ENCODE measurements around the gene ICA1. TPM values are rescaled to one million over a fixed set of nuclear protein-coding genes. Genes with fewer than 3 reads are reported as not detected.

The ICA1 gene
- total and polyA plus RNA-seq, 2 of the 13 experiments (the other 11 are each of a cell fraction or from before 2014, with no cell fraction given), result 0.29 TPM; not detected in 1

DNA sequence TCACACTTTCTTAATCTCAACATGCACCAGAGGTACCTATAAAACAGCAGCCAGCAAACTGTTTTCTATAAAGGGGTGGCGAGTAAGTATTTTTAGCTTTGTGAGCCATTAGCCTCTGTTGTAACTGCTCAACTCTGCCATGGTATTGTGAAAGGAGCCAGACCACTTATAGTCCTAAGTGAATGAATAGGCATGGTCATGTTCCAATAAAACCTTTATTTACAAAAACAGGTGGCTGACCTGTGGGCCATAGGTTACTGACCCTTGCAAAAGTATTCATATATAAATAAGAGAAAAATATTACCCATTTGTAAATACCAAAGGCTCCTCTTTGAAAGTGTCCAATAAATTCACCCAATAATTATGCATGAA lies 50.3 kb downstream of the ICA1 start:
- no TSS peak for BruUV-seq (replicated peaks)
- no peak overlapping the region for H3K4me3 ChIP-seq (replicated peaks in 1 of 3; ENCODE audit: insufficient read depth in 1 of 3, low read depth in 2 of 3, low read length in 3 of 3)

DNA sequence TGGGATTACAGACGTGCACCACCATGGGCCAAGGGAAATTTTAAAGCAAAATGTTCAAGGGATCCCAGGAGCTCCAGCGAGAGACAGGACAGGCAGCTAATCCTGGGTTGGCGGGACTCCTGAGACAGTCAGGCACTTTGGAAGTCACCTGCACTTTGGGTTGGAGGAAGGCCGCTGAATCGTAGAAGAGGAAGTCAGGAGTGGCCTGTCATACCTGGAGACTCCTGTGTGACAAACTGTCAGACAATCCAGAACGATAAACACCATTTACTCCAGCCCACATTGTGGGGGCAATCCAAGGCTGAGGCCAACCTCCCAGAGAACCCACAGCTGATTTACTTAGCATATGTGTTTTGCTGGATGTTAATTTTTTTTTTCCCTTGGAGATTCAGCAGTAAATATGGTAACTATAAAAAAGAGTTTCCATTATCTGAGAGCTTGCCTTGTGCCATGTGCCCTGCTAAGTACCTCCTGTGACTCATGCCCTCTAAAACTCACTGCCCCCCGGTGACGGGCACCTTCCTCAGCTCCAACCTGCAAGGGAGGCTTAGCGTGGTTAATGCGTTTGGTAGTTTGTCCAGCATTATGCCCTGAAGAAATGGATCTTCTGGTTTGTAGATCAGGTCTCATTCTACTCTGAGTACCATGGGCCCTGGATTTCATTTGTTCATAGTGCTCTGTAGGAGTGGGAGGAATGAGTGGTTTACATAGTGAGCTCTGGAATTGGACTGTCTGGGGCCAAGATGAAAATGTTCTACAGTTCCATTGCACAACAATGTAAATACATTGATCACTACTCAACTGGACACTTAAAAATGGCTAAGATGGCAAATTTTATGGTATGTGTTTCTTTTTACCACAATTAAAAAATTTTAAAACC lies 50.9 kb downstream of the ICA1 start:
- FAIRE-seq (no peak), ATAC-seq (peak; percentile 69), DNase-seq (ENCODE audit: low spot score) (peak; percentile 2)
- H3K36me3 ChIP-seq (replicated peaks in 1 of 2; ENCODE audit: control insufficient read depth in 1 of 2, insufficient read depth in 2 of 2, low read length in 2 of 2), result no peaks in the 10 kb centered on the region
- no peak overlapping the region; the same call in 1 of the 2 replicates for H3K4me2 ChIP-seq (ENCODE audit: low read depth, low read length)
- ChIA-PET CTCF (ENCODE audit: low intra/inter-chr PET ratio, low total read pairs) (no interaction called here), POLR2A (no interaction called here)
- TF ChIP-seq CEBPB (IDR thresholded peaks at IDR 0.05; ENCODE audit: borderline replicate concordance, low read depth, low read length) (peak; percentile 12; the same call in 1 of the 2 replicates), LRRFIP1 (CRISPR knock-in tag; conservative IDR thresholded peaks at IDR 0.05) (no peak)
- no peaks in the 10 kb centered on the region for H3K79me2 ChIP-seq (ENCODE audit: insufficient read depth, low read length)
- H2AFZ ChIP-seq (ENCODE audit: low read length), result no peak overlapping the region
- 67% methylated on average over 10 of the region's 10 CpGs for WGBS (ENCODE audit: low lambda C conversion rate)
- no peak overlapping the region for H3K4me3 ChIP-seq (replicated peaks in 1 of 3; ENCODE audit: insufficient read depth in 1 of 3, low read depth in 2 of 3, low read length in 3 of 3)
- H3K9ac ChIP-seq (ENCODE audit: insufficient read depth, low read depth, low read length), result no peak overlapping the region
- H4K20me1 ChIP-seq (ENCODE audit: insufficient read depth, low read length), result no peaks in the 10 kb centered on the region
- in situ Hi-C loops (cut with HindIII; ENCODE audit: extremely low pct_ligation_motif_present, low pct_unique_long_range_greater_than_20kb) (loop anchor here (10.0 to 25.0 kb wide), 2 partner anchors 549 to 786 kb away; no protein-coding TSS in a partner anchor), intact Hi-C loops (cut with micrococcal nuclease; ENCODE audit: unreplicated experiment) (loop anchor here (10.0 kb wide), 1 partner anchor 446 kb away; no protein-coding TSS in a partner anchor)
- peaks cover 10% of the 10 kb centered on the region for H3K4me1 ChIP-seq (ENCODE audit: insufficient read depth, low read length)
- no TSS peak for BruUV-seq (replicated peaks)
- H3K27me3 ChIP-seq (ENCODE audit: control insufficient read depth in 1 of 2, insufficient read depth in 2 of 2, low read length in 2 of 2), result peaks cover 0 to 11% of the 10 kb centered on the region in 2 experiments; a peak in 3 of 5 replicates
- H3K9me3 ChIP-seq (ENCODE audit: low read length), result no peaks in the 10 kb centered on the region
- H3K27ac ChIP-seq (ENCODE audit: extremely low read length, insufficient read depth, low read length), result no peak overlapping the region

More for the DNA sequence above, 50.3 kb downstream of the ICA1 start:
- intact Hi-C loops (cut with micrococcal nuclease; ENCODE audit: unreplicated experiment), result loop anchor here (10.0 kb wide), 1 partner anchor 447 kb away; no protein-coding TSS in a partner anchor
- H3K27me3 ChIP-seq (ENCODE audit: control insufficient read depth in 1 of 2, insufficient read depth in 2 of 2, low read length in 2 of 2), result peaks cover 0 to 10% of the 10 kb centered on the region in 2 experiments; a peak in 3 of 5 replicates
- H3K9me3 ChIP-seq (ENCODE audit: low read length), result no peaks in the 10 kb centered on the region
- H3K36me3 ChIP-seq (replicated peaks in 1 of 2; ENCODE audit: control insufficient read depth in 1 of 2, insufficient read depth in 2 of 2, low read length in 2 of 2), result no peaks in the 10 kb centered on the region
- ChIA-PET CTCF (ENCODE audit: low intra/inter-chr PET ratio, low total read pairs) (no interaction called here), POLR2A (no interaction called here)
- FAIRE-seq (no peak), ATAC-seq (peak; percentile 52; the same call in 2 of the 3 replicates), DNase-seq (ENCODE audit: low spot score) (no peak)
- H2AFZ ChIP-seq (ENCODE audit: low read length), result no peak overlapping the region
- H3K4me2 ChIP-seq (ENCODE audit: low read depth, low read length), result no peak overlapping the region; the same call in 1 of the 2 replicates
- no peak overlapping the region for H3K9ac ChIP-seq (ENCODE audit: insufficient read depth, low read depth, low read length)
- H4K20me1 ChIP-seq (ENCODE audit: insufficient read depth, low read length), result no peaks in the 10 kb centered on the region
- in situ Hi-C loops (cut with HindIII; ENCODE audit: extremely low pct_ligation_motif_present, low pct_unique_long_range_greater_than_20kb), result loop anchor here (10.0 to 25.0 kb wide), 2 partner anchors 549 to 787 kb away; no protein-coding TSS in a partner anchor
- TF ChIP-seq NR2F6 (IDR thresholded peaks at IDR 0.05) (peak; percentile 33; the same call in 1 of the 2 replicates), NR2F6 (CRISPR knock-in tag; IDR thresholded peaks at IDR 0.05) (no peak), DRAP1 (CRISPR knock-in tag; IDR thresholded peaks at IDR 0.05) (no peak)
- WGBS (ENCODE audit: low lambda C conversion rate), result 11% methylated on average over 1 of the region's 1 CpG
- peaks cover 10% of the 10 kb centered on the region for H3K4me1 ChIP-seq (ENCODE audit: insufficient read depth, low read length)
- H3K27ac ChIP-seq (ENCODE audit: extremely low read length, insufficient read depth, low read length), result no peak overlapping the region
- H3K79me2 ChIP-seq (ENCODE audit: insufficient read depth, low read length), result no peaks in the 10 kb centered on the region
